ENCODE measurements around the gene WASF3. TPM values are rescaled to one million over a fixed set of nuclear protein-coding genes. Genes with fewer than 3 reads are reported as not detected.
A peak's percentile ranks its signal among the peaks of the same experiment; 100 is the strongest.

WASF3 gene
- total RNA-seq, 1 donor from 2014 or later: 0.13 TPM

GRCh38 chr13:26557051-26557392, 461 bp upstream of the WASF3 start:
- H3K4me3 Mint-ChIP-seq: peak overlapping the region; percentile 59
- no peak overlapping the region for H3K27ac Mint-ChIP-seq
- H3K9me3 Mint-ChIP-seq: no peaks in the 10 kb centered on the region
- H3K4me1 Mint-ChIP-seq (ENCODE audit: low read depth): peaks cover 7% of the 10 kb centered on the region
- H3K27me3 Mint-ChIP-seq (ENCODE audit: insufficient read depth): peaks cover 26% of the 10 kb centered on the region
- intact Hi-C loops (cut with micrococcal nuclease): no loop called here
- H3K36me3 Mint-ChIP-seq (ENCODE audit: low read depth): no peaks in the 10 kb centered on the region
- no peak for DNase-seq (ENCODE audit: low spot score)

GRCh38 chr13:26558074-26558805, 757 bp downstream of the WASF3 start:
- Mint-ChIP-seq H3K4me1 (ENCODE audit: low read depth) (peaks cover 7% of the 10 kb centered on the region), H3K4me3 (peak overlapping the region; percentile 59), H3K27me3 (ENCODE audit: insufficient read depth) (peaks cover 28% of the 10 kb centered on the region), H3K36me3 (ENCODE audit: low read depth) (no peaks in the 10 kb centered on the region), H3K9me3 (no peaks in the 10 kb centered on the region), H3K27ac (no peak overlapping the region)
- intact Hi-C loops (cut with micrococcal nuclease): no loop called here
- no peak for DNase-seq (ENCODE audit: low spot score)

GRCh38 chr13:26558987-26559386, 1.5 kb downstream of the WASF3 start:
- no peak overlapping the region for H3K4me3 Mint-ChIP-seq
- H3K27ac Mint-ChIP-seq: no peak overlapping the region

GRCh38 chr13:26560456-26560855, 3.0 kb downstream of the WASF3 start:
- intact Hi-C loops (cut with micrococcal nuclease): no loop called here
- no peak overlapping the region for H3K4me3 Mint-ChIP-seq
- H3K4me1 Mint-ChIP-seq (ENCODE audit: low read depth): peaks cover 7% of the 10 kb centered on the region
- DNase-seq (ENCODE audit: low spot score): no peak
- no peak overlapping the region for H3K27ac Mint-ChIP-seq
- H3K9me3 Mint-ChIP-seq: no peaks in the 10 kb centered on the region
- peaks cover 31% of the 10 kb centered on the region for H3K27me3 Mint-ChIP-seq (ENCODE audit: insufficient read depth)
- H3K36me3 Mint-ChIP-seq (ENCODE audit: low read depth): no peaks in the 10 kb centered on the region

More at GRCh38 chr13:26558987-26559386, 1.5 kb downstream of the WASF3 start:
- H3K4me1 Mint-ChIP-seq (ENCODE audit: low read depth): peaks cover 7% of the 10 kb centered on the region
- no peaks in the 10 kb centered on the region for H3K36me3 Mint-ChIP-seq (ENCODE audit: low read depth)
- H3K9me3 Mint-ChIP-seq: no peaks in the 10 kb centered on the region
- DNase-seq (ENCODE audit: low spot score): no peak
- peaks cover 28% of the 10 kb centered on the region for H3K27me3 Mint-ChIP-seq (ENCODE audit: insufficient read depth)
- intact Hi-C loops (cut with micrococcal nuclease): no loop called here

- DNase-seq (ENCODE audit: low spot score): no peak
- intact Hi-C loops (cut with micrococcal nuclease): no loop called here
- Mint-ChIP-seq H3K27ac (no peak overlapping the region), H3K27me3 (ENCODE audit: insufficient read depth) (peaks cover 29% of the 10 kb centered on the region), H3K36me3 (ENCODE audit: low read depth) (no peaks in the 10 kb centered on the region), H3K4me1 (ENCODE audit: low read depth) (peaks cover 7% of the 10 kb centered on the region), H3K9me3 (no peaks in the 10 kb centered on the region), H3K4me3 (no peak overlapping the region)
Measured at GRCh38 chr13:26561067-26561466, 3.6 kb downstream of the WASF3 start.

- intact Hi-C loops (cut with micrococcal nuclease): no loop called here
- H3K27me3 Mint-ChIP-seq (ENCODE audit: insufficient read depth): peaks cover 26% of the 10 kb centered on the region
- DNase-seq (ENCODE audit: low spot score): no peak
- H3K4me3 Mint-ChIP-seq: no peak overlapping the region
- H3K36me3 Mint-ChIP-seq (ENCODE audit: low read depth): no peaks in the 10 kb centered on the region
- peaks cover 7% of the 10 kb centered on the region for H3K4me1 Mint-ChIP-seq (ENCODE audit: low read depth)
- no peak overlapping the region for H3K27ac Mint-ChIP-seq
- no peaks in the 10 kb centered on the region for H3K9me3 Mint-ChIP-seq
Measured at GRCh38 chr13:26561651-26562511, 4.4 kb downstream of the WASF3 start.

GRCh38 chr13:26562512-26562890, 5.0 kb downstream of the WASF3 start:
- Mint-ChIP-seq H3K9me3 (no peaks in the 10 kb centered on the region), H3K4me3 (no peak overlapping the region), H3K36me3 (ENCODE audit: low read depth) (no peaks in the 10 kb centered on the region), H3K4me1 (ENCODE audit: low read depth) (peaks cover 7% of the 10 kb centered on the region), H3K27me3 (ENCODE audit: insufficient read depth) (peaks cover 21% of the 10 kb centered on the region), H3K27ac (no peak overlapping the region)
- no peak for DNase-seq (ENCODE audit: low spot score)
- intact Hi-C loops (cut with micrococcal nuclease): no loop called here

GRCh38 chr13:26563713-26564112, 6.2 kb downstream of the WASF3 start:
- H3K36me3 Mint-ChIP-seq (ENCODE audit: low read depth): no peaks in the 10 kb centered on the region
- peaks cover 4% of the 10 kb centered on the region for H3K4me1 Mint-ChIP-seq (ENCODE audit: low read depth)
- DNase-seq (ENCODE audit: low spot score): no peak
- H3K9me3 Mint-ChIP-seq: no peaks in the 10 kb centered on the region
- peaks cover 17% of the 10 kb centered on the region for H3K27me3 Mint-ChIP-seq (ENCODE audit: insufficient read depth)
- H3K4me3 Mint-ChIP-seq: no peak overlapping the region
- no peak overlapping the region for H3K27ac Mint-ChIP-seq
- intact Hi-C loops (cut with micrococcal nuclease): no loop called here

GRCh38 chr13:26568132-26568815, 10.8 kb downstream of the WASF3 start:
- no peak for DNase-seq (ENCODE audit: low spot score)
- no peaks in the 10 kb centered on the region for H3K9me3 Mint-ChIP-seq
- H3K4me1 Mint-ChIP-seq (ENCODE audit: low read depth): no peaks in the 10 kb centered on the region
- intact Hi-C loops (cut with micrococcal nuclease): no loop called here
- no peaks in the 10 kb centered on the region for H3K36me3 Mint-ChIP-seq (ENCODE audit: low read depth)
- H3K27me3 Mint-ChIP-seq (ENCODE audit: insufficient read depth): peaks cover 5% of the 10 kb centered on the region
- no peak overlapping the region for H3K27ac Mint-ChIP-seq
- no peak overlapping the region for H3K4me3 Mint-ChIP-seq

- no peaks in the 10 kb centered on the region for H3K36me3 Mint-ChIP-seq (ENCODE audit: low read depth)
- H3K4me3 Mint-ChIP-seq: no peak overlapping the region
- H3K27ac Mint-ChIP-seq: no peak overlapping the region
- H3K4me1 Mint-ChIP-seq (ENCODE audit: low read depth): no peaks in the 10 kb centered on the region
- no peak for DNase-seq (ENCODE audit: low spot score)
- peaks cover 4% of the 10 kb centered on the region for H3K27me3 Mint-ChIP-seq (ENCODE audit: insufficient read depth)
- no peaks in the 10 kb centered on the region for H3K9me3 Mint-ChIP-seq
- intact Hi-C loops (cut with micrococcal nuclease): no loop called here
Measured at GRCh38 chr13:26571518-26571917, 14.0 kb downstream of the WASF3 start.

GRCh38 chr13:26575244-26575643, 17.8 kb downstream of the WASF3 start:
- Mint-ChIP-seq H3K27ac (no peak overlapping the region), H3K4me3 (no peak overlapping the region), H3K4me1 (ENCODE audit: low read depth) (no peaks in the 10 kb centered on the region), H3K36me3 (ENCODE audit: low read depth) (no peaks in the 10 kb centered on the region), H3K27me3 (ENCODE audit: insufficient read depth) (peaks cover 4% of the 10 kb centered on the region), H3K9me3 (no peaks in the 10 kb centered on the region)
- no peak for DNase-seq (ENCODE audit: low spot score)
- intact Hi-C loops (cut with micrococcal nuclease): no loop called here

- H3K27ac Mint-ChIP-seq: no peak overlapping the region
- intact Hi-C loops (cut with micrococcal nuclease): no loop called here
- H3K9me3 Mint-ChIP-seq: no peaks in the 10 kb centered on the region
- H3K4me1 Mint-ChIP-seq (ENCODE audit: low read depth): no peaks in the 10 kb centered on the region
- H3K4me3 Mint-ChIP-seq: no peak overlapping the region
- H3K36me3 Mint-ChIP-seq (ENCODE audit: low read depth): no peaks in the 10 kb centered on the region
- DNase-seq (ENCODE audit: low spot score): no peak
- peaks cover 4% of the 10 kb centered on the region for H3K27me3 Mint-ChIP-seq (ENCODE audit: insufficient read depth)
Measured at GRCh38 chr13:26579580-26579979, 22.1 kb downstream of the WASF3 start.

GRCh38 chr13:26583662-26584061, 26.2 kb downstream of the WASF3 start:
- intact Hi-C loops (cut with micrococcal nuclease): no loop called here
- no peaks in the 10 kb centered on the region for H3K4me1 Mint-ChIP-seq (ENCODE audit: low read depth)
- peaks cover 9% of the 10 kb centered on the region for H3K27me3 Mint-ChIP-seq (ENCODE audit: insufficient read depth)
- no peaks in the 10 kb centered on the region for H3K36me3 Mint-ChIP-seq (ENCODE audit: low read depth)
- H3K9me3 Mint-ChIP-seq: no peaks in the 10 kb centered on the region
- no peak overlapping the region for H3K4me3 Mint-ChIP-seq
- DNase-seq (ENCODE audit: low spot score): no peak
- H3K27ac Mint-ChIP-seq: no peak overlapping the region
